ENCODE measurements around the gene SUV39H1.

DNA sequence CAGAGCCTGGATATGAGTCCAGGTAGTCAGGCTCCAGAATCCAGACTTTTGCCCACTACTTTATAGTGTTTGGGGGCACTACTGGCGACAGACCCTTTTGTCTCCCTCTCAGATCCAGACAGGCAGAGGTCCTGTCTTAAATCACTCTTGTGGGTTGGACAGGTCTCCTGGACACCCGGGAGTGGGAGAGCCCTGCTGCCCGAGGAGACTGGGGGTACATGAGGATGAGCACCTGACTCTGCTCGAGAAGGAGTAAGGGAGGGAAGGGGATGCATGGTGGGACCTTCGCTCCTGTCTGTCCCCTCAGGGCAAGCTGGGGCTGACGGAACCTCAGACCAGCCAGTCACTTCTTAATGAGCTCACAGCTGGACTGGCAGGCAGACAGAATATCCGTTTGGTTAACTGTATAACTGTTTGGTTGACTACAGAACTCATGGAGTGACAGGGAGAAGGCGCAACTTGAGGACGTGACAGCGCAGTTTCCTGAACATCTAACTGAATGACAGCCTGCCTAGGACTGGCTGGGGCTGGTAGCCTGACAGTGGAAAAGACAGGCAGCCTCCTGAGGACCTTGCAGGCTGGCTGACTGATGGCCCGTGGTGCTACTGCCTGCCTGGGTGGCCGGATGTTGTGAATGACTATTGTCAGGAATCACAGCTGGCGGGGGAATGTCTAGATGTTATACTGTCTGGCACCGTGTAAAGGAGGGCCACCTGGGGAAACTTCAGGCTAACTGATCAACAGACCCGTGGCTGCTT lies 1.6 kb upstream of the SUV39H1 start:
- no peak for TF ChIP-seq CTCF (IDR thresholded peaks at IDR 0.05)
- no peak for TF ChIP-seq POLR2A (IDR thresholded peaks at IDR 0.05)

Data from upper lobe of left lung (tissue), 4 donors.